ENCODE results near the gene LRRC47. TPM values are rescaled to one million over a fixed set of nuclear protein-coding genes. Genes with fewer than 3 reads are reported as not detected.

Gene LRRC47
- total and polyA plus RNA-seq, 2 of the 13 experiments (the other 11 are each of a cell fraction or from before 2014, with no cell fraction given): 18.3 to 52.5 TPM

- TF ChIP-seq ZC3H13 (CRISPR knock-in tag; IDR thresholded peaks at IDR 0.05) (0 out of 2 replicates have a peak, but pooled peaks have one; percentile 21), ZNF589 (CRISPR knock-in tag; conservative IDR thresholded peaks at IDR 0.05) (0 out of 2 replicates have a peak, but pooled peaks have one; percentile 21), THAP8 (CRISPR knock-in tag; IDR thresholded peaks at IDR 0.05; ENCODE audit: borderline replicate concordance) (no peak), FOXK1 (CRISPR knock-in tag; IDR thresholded peaks at IDR 0.05; ENCODE audit: borderline replicate concordance, low read depth) (no peak), TCF7 (IDR thresholded peaks at IDR 0.05; ENCODE audit: low read depth) (no peak), ZBTB33 (CRISPR knock-in tag; IDR thresholded peaks at IDR 0.05) (peak; percentile 29; the same call in 1 of the 2 replicates), ZNF572 (CRISPR knock-in tag; IDR thresholded peaks at IDR 0.05) (no peak)
- TF ChIP-seq, protein P1, sequence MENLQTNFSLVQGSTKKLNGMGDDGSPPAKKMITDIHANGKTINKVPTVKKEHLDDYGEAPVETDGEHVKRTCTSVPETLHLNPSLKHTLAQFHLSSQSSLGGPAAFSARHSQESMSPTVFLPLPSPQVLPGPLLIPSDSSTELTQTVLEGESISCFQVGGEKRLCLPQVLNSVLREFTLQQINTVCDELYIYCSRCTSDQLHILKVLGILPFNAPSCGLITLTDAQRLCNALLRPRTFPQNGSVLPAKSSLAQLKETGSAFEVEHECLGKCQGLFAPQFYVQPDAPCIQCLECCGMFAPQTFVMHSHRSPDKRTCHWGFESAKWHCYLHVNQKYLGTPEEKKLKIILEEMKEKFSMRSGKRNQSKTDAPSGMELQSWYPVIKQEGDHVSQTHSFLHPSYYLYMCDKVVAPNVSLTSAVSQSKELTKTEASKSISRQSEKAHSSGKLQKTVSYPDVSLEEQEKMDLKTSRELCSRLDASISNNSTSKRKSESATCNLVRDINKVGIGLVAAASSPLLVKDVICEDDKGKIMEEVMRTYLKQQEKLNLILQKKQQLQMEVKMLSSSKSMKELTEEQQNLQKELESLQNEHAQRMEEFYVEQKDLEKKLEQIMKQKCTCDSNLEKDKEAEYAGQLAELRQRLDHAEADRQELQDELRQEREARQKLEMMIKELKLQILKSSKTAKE (CRISPR knock-in tag; IDR thresholded peaks at IDR 0.05; ENCODE audit: borderline replicate concordance): no peak
- TF ChIP-seq, protein P2, sequence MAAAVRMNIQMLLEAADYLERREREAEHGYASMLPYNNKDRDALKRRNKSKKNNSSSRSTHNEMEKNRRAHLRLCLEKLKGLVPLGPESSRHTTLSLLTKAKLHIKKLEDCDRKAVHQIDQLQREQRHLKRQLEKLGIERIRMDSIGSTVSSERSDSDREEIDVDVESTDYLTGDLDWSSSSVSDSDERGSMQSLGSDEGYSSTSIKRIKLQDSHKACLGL (CRISPR knock-in tag; IDR thresholded peaks at IDR 0.05): 0 out of 2 replicates have a peak, but pooled peaks have one; percentile 2
Observed at GRCh38 chr1:3746389-3746829, 49.9 kb downstream of the LRRC47 start (continued).
